ENCODE results near the gene ALG5. TPM values are rescaled to one million over a fixed set of nuclear protein-coding genes. Genes with fewer than 3 reads are reported as not detected.

ALG5 gene
- total and polyA plus RNA-seq, 2 of the 4 experiments (the other 2 are of a cell fraction), result 19.4 to 21.9 TPM

GRCh38 chr13:36999054-36999714 lies at the start of gene ALG5 (continued):
- TF ChIP-seq BHLHE40 (IDR thresholded peaks at IDR 0.05; ENCODE audit: low read depth, low read length), result peak; percentile 96
- peak; percentile 78 for TF ChIP-seq POLR2A (IDR thresholded peaks at IDR 0.05; ENCODE audit: low read depth, low read length)

- intact Hi-C loops (cut with micrococcal nuclease), result loop anchor here (5.0 kb wide), 1 partner anchor 36 kb away; no protein-coding TSS in a partner anchor
- no peak overlapping the region for H2BK20ac ChIP-seq (ENCODE audit: low read depth, low read length)
- peaks cover 17% of the 10 kb centered on the region; the same call in 1 of the 2 replicates for H4K20me1 ChIP-seq (ENCODE audit: insufficient read depth, low read length)
- no peak for TF ChIP-seq MXI1 (IDR thresholded peaks at IDR 0.05; ENCODE audit: borderline replicate concordance, low read depth, low read length)
- no peak for TF ChIP-seq RFX5 (IDR thresholded peaks at IDR 0.05; ENCODE audit: low read depth, low read length)
- no peak for TF ChIP-seq RCOR1 (IDR thresholded peaks at IDR 0.05; ENCODE audit: insufficient replicate concordance, low read length)
- no peak for TF ChIP-seq RAD21 (IDR thresholded peaks at IDR 0.05; ENCODE audit: low read length)
- TF ChIP-seq USF2 (IDR thresholded peaks at IDR 0.05; ENCODE audit: low read depth, low read length), result no peak
- no peak for TF ChIP-seq NFE2L2 (IDR thresholded peaks at IDR 0.05; ENCODE audit: low read depth, low read length)
- TF ChIP-seq CEBPB (IDR thresholded peaks at IDR 0.05; ENCODE audit: low read depth, low read length), result no peak
- TF ChIP-seq FOS (IDR thresholded peaks at IDR 0.05; ENCODE audit: low read depth, low read length), result no peak
- TF ChIP-seq POLR2A (IDR thresholded peaks at IDR 0.05; ENCODE audit: low read depth, low read length), result no peak
- H3K4me1 ChIP-seq (ENCODE audit: control insufficient read depth, insufficient read depth, low read length), result no peaks in the 10 kb centered on the region
- H2BK120ac ChIP-seq (ENCODE audit: low read depth, low read length), result no peak overlapping the region
- H3K56ac ChIP-seq (ENCODE audit: extremely low read depth, insufficient read depth, low read length), result no peak overlapping the region
- no peaks in the 10 kb centered on the region for H3K9me1 ChIP-seq (ENCODE audit: insufficient read depth, low read length)
- peaks cover 17% of the 10 kb centered on the region for H3K36me3 ChIP-seq (ENCODE audit: control insufficient read depth, insufficient read depth, low read length)
- no peak overlapping the region for H3K4me2 ChIP-seq (ENCODE audit: low read depth, low read length)
- H3K27me3 ChIP-seq (ENCODE audit: control insufficient read depth, insufficient read depth, low read length), result no peaks in the 10 kb centered on the region
- no peak overlapping the region for H3K27ac ChIP-seq (ENCODE audit: insufficient read depth, low read length)
- no peak overlapping the region for H3K4me3 ChIP-seq (ENCODE audit: insufficient read depth, low read depth, low read length)
- H2AK5ac ChIP-seq (ENCODE audit: low read depth, low read length), result no peak overlapping the region
- no TSS peak for BruUV-seq (replicated peaks)
- no peak overlapping the region for H3K9ac ChIP-seq (ENCODE audit: low read depth, low read length)
- ATAC-seq (ENCODE audit: low read depth) (no peak), DNase-seq (no peak)
- no peak overlapping the region for H3K14ac ChIP-seq (replicated peaks; ENCODE audit: low read depth, low read length)
- H3K18ac ChIP-seq (ENCODE audit: low read depth, low read length), result no peak overlapping the region
- CTCF ChIA-PET, result no interaction called here
- no peak overlapping the region for H3K23ac ChIP-seq (ENCODE audit: low read depth, low read length)
- no peak overlapping the region for H4K91ac ChIP-seq (ENCODE audit: insufficient read depth, low read depth, low read length)
- no peaks in the 10 kb centered on the region for H3K9me3 ChIP-seq (ENCODE audit: control insufficient read depth, insufficient read depth, low read length)
- H3K4ac ChIP-seq (ENCODE audit: low read depth, low read length), result no peak overlapping the region
- no CpG with 5 or more reads among the region's 3 CpGs for WGBS, 2 experiments (ENCODE audit: extremely low coverage in 2 of 2, insufficient read length in 1 of 2)
- POLR2A ChIA-PET (ENCODE audit: unreplicated experiment), result no interaction called here
- in situ Hi-C loops (cut with MboI; ENCODE audit: low sequenced_read_pairs), result loop anchor here (25.0 kb wide), 1 partner anchor 1314 kb away; no protein-coding TSS in a partner anchor
- H3K79me1 ChIP-seq (ENCODE audit: low read depth in 1 of 2, low read length in 2 of 2), result peaks cover 3 to 10% of the 10 kb centered on the region in 2 experiments
- H4K5ac ChIP-seq (ENCODE audit: low read depth, low read length), result no peak overlapping the region
- H2BK5ac ChIP-seq (ENCODE audit: low read depth, low read length, poor library complexity, severe bottlenecking), result no peak overlapping the region
- H2BK15ac ChIP-seq (ENCODE audit: low read depth, low read length), result no peak overlapping the region
- no peak overlapping the region for H2AFZ ChIP-seq (replicated peaks; ENCODE audit: low read length, poor library complexity)
- no peak overlapping the region for H4K8ac ChIP-seq (ENCODE audit: low read depth in 2 of 2, low read length in 2 of 2)
- no peak overlapping the region for H2AK9ac ChIP-seq (replicated peaks; ENCODE audit: low read depth, low read length, poor library complexity)
- dilution Hi-C loops (cut with HindIII; ENCODE audit: low sequenced_read_pairs, unreplicated experiment), result no loop called here
Observed at GRCh38 chr13:37047846-37048245, 48.7 kb upstream of the ALG5 start.

All from IMR-90 (cell line).